ENCODE measurements around the gene GNPTG. TPM values are rescaled to one million over a fixed set of nuclear protein-coding genes. Genes with fewer than 3 reads are reported as not detected.

GNPTG gene
- total and polyA plus RNA-seq, 9 donors: 37.6 to 46.8 (median 40.3) TPM

DNA sequence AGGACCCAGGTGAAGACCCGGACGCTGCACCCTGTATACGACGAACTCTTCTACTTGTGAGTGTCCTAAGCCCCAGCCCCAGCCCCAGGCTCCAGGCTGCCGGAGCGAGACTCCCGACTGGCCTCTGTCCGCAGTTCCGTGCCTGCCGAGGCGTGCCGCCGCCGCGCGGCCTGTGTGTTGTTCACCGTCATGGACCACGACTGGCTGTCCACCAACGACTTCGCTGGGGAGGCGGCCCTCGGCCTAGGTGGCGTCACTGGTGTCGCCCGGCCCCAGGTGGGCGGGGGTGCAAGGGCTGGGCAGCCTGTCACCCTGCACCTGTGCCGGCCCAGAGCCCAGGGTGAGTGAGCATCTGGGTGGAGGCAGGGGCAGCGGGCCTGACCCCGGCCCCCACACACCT lies 3.8 kb upstream of the GNPTG start:
- Histone ChIP-seq H3K9me3 (replicated peaks; ENCODE audit: control insufficient read depth, low read depth, low read length) (no peaks in the 10 kb centered on the region), H3K27ac (ENCODE audit: low read length) (no peak overlapping the region), H3K27me3 (ENCODE audit: control insufficient read depth, insufficient read depth, low read length) (no peaks in the 10 kb centered on the region), H3K4me3 (ENCODE audit: low read length) (no peak overlapping the region), H3K4me1 (ENCODE audit: control insufficient read depth, insufficient read depth, low read length) (peaks cover 17% of the 10 kb centered on the region), H3K36me3 (ENCODE audit: control insufficient read depth, insufficient read depth, low read length) (peaks cover 34% of the 10 kb centered on the region)
- WGBS (ENCODE audit: insufficient coverage): 86% methylated on average over 29 of the region's 29 CpGs
- DNase-seq: no peak

DNA sequence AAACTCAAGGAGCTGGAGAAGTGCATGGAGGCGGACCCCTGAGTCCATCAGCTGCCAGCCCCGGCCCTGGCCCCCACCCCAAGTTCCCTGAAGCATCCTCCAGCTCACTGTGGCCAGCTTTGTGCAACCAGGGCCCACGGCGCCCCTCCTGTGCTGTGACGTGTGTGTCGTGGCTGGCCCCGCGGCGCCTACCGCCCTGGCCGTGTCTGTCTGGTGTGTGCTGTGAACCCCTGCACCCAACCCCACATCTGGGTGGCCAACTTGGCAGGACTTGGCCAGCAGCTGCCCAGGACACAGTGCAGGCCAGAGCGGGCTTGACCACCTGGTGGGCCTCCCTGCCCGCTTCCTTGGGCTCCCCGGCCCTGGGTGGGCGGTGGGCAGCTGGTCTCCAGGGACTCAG lies 3.3 kb upstream of the GNPTG start:
- Histone ChIP-seq H3K4me1 (ENCODE audit: control insufficient read depth, insufficient read depth, low read length) (peaks cover 18% of the 10 kb centered on the region), H3K27ac (ENCODE audit: low read length) (no peak overlapping the region), H3K9me3 (replicated peaks; ENCODE audit: control insufficient read depth, low read depth, low read length) (no peaks in the 10 kb centered on the region), H3K36me3 (ENCODE audit: control insufficient read depth, insufficient read depth, low read length) (peaks cover 34% of the 10 kb centered on the region), H3K27me3 (ENCODE audit: control insufficient read depth, insufficient read depth, low read length) (no peaks in the 10 kb centered on the region), H3K4me3 (ENCODE audit: low read length) (no peak overlapping the region)
- no peak for DNase-seq
- WGBS (ENCODE audit: insufficient coverage): 90% methylated on average over 14 of the region's 15 CpGs

DNA sequence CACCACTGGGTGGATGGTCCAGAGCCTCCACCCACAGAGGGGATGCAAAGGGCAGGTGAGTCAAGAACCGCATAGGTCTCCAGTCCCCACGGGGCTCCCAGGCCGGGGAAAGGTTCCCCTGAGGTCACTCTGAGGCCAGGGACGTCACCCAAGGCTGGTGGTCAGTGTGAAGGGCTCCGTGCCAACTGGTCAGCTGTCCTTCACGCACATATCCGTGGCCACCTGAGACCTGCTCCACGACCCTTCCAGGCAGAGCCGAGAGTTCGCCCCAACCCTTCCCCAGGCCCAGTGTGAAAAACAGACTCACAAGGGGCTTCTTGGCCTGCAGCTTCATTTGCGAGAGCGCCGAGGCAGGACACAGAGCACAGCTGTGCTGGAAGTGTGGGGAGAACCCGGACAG lies 2.8 kb upstream of the GNPTG start:
- peaks cover 19% of the 10 kb centered on the region for H3K4me1 ChIP-seq (ENCODE audit: control insufficient read depth, insufficient read depth, low read length)

DNA sequence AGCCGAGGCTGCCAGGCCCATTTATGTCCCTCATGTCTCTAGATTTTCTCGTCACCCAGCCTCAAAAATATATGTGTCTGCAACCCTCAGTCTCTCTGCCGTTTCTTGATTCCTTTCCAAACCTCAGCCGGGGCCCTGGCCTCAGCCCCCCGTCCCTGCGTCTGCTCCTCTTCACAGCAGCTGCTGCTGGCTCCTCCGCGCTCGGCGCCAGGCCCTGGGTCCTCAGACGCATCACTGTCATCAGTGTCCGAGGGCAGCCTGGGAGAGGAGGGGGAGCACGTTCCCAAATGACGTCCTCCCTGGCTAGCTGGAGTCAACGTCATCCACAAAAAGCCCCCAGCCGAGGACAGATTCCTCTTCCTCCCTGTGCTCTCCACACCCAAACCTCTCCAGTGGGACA lies 2.4 kb upstream of the GNPTG start:
- 80% methylated on average over 12 of the region's 16 CpGs for WGBS (ENCODE audit: insufficient coverage)
- no peak for DNase-seq
- no peak overlapping the region for H3K27ac ChIP-seq (ENCODE audit: low read length)
- peaks cover 34% of the 10 kb centered on the region for H3K36me3 ChIP-seq (ENCODE audit: control insufficient read depth, insufficient read depth, low read length)
- H3K4me3 ChIP-seq (ENCODE audit: low read length): no peak overlapping the region
- no peaks in the 10 kb centered on the region for H3K9me3 ChIP-seq (replicated peaks; ENCODE audit: control insufficient read depth, low read depth, low read length)
- H3K27me3 ChIP-seq (ENCODE audit: control insufficient read depth, insufficient read depth, low read length): no peaks in the 10 kb centered on the region
- peaks cover 19% of the 10 kb centered on the region for H3K4me1 ChIP-seq (ENCODE audit: control insufficient read depth, insufficient read depth, low read length)

More for the DNA sequence above, 2.8 kb upstream of the GNPTG start:
- Histone ChIP-seq H3K27me3 (ENCODE audit: control insufficient read depth, insufficient read depth, low read length) (no peaks in the 10 kb centered on the region), H3K9me3 (replicated peaks; ENCODE audit: control insufficient read depth, low read depth, low read length) (no peaks in the 10 kb centered on the region), H3K4me3 (ENCODE audit: low read length) (no peak overlapping the region), H3K27ac (ENCODE audit: low read length) (no peak overlapping the region), H3K36me3 (ENCODE audit: control insufficient read depth, insufficient read depth, low read length) (peaks cover 34% of the 10 kb centered on the region)
- 77% methylated on average over 12 of the region's 14 CpGs for WGBS (ENCODE audit: insufficient coverage)
- DNase-seq: no peak

DNA sequence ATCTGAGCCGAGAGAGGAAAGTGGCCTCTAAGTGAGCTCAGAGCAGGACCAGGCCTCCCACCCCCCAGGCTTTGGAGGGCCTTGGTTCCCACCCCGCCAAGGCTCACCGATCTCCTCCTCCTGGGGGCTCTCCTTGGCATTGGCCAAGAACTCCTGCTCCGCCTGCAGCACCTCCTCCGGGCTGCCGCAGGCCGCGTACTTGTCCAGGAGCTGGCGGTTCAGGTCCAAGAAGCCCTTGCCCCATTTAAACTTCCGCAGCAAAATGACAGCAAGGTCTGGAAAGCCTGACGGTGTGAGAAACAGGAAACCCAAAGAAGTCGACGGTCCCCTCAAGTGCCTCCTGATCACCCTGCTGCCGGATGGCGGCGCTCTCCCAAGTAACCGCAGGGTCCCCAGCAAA lies 1.8 kb upstream of the GNPTG start:
- no peak overlapping the region for H3K27ac ChIP-seq (ENCODE audit: low read length)
- H3K9me3 ChIP-seq (replicated peaks; ENCODE audit: control insufficient read depth, low read depth, low read length): no peaks in the 10 kb centered on the region
- H3K36me3 ChIP-seq (ENCODE audit: control insufficient read depth, insufficient read depth, low read length): peaks cover 34% of the 10 kb centered on the region
- no peak for DNase-seq
- no peaks in the 10 kb centered on the region for H3K27me3 ChIP-seq (ENCODE audit: control insufficient read depth, insufficient read depth, low read length)
- no peak overlapping the region for H3K4me3 ChIP-seq (ENCODE audit: low read length)
- peaks cover 19% of the 10 kb centered on the region for H3K4me1 ChIP-seq (ENCODE audit: control insufficient read depth, insufficient read depth, low read length)
- 89% methylated on average over 17 of the region's 17 CpGs for WGBS (ENCODE audit: insufficient coverage)

DNA sequence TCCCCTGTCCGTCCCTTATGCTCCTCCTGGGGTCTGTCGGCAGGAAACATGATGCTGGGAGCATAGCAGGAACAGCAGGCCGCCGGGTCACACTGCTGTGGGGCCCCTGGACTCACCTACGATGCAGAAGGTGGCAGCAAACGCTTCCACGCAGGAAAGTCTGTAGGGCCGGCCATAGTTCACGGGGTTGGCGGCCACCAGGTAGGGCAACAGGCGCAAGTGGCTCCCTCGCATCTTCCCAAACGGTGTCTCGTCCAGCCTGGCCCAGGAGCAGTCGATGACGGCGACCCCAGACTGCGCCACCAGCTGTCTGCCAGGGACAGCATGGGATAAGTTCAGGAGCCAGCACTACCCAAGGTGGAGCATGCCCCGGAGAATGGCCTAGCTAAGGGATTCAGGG lies 1.0 kb upstream of the GNPTG start:
- H3K36me3 ChIP-seq (ENCODE audit: control insufficient read depth, insufficient read depth, low read length): peaks cover 34% of the 10 kb centered on the region
- no peak overlapping the region for H3K27ac ChIP-seq (ENCODE audit: low read length)
- no peaks in the 10 kb centered on the region for H3K9me3 ChIP-seq (replicated peaks; ENCODE audit: control insufficient read depth, low read depth, low read length)
- 83% methylated on average over 19 of the region's 19 CpGs for WGBS (ENCODE audit: insufficient coverage)
- peak overlapping the region; percentile 90 for H3K4me3 ChIP-seq (ENCODE audit: low read length)
- peaks cover 19% of the 10 kb centered on the region for H3K4me1 ChIP-seq (ENCODE audit: control insufficient read depth, insufficient read depth, low read length)
- no peak for DNase-seq
- H3K27me3 ChIP-seq (ENCODE audit: control insufficient read depth, insufficient read depth, low read length): no peaks in the 10 kb centered on the region

DNA sequence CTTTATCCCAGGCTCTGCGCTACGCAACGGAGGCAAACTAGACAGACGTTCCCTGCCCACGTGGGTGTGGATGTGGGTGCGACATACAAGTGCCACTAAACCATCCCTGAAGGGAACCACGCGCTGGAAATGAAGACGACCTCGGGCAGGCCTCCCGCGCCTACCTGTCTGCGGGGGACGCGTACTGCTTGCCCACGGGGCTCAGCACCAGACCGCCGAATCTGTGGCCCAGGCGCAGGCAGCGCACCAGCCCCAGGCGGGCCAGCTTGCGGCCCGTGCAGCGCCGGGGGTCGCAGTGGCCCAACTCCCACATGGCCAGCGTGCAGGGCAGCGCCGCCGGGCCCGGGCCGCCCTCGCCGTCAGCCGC lies 533 bp upstream of the GNPTG start:
- Histone ChIP-seq H3K27me3 (ENCODE audit: control insufficient read depth, insufficient read depth, low read length) (no peaks in the 10 kb centered on the region), H3K27ac (ENCODE audit: low read length) (no peak overlapping the region), H3K9me3 (replicated peaks; ENCODE audit: control insufficient read depth, low read depth, low read length) (no peaks in the 10 kb centered on the region), H3K4me3 (ENCODE audit: low read length) (peak overlapping the region; percentile 90), H3K36me3 (ENCODE audit: control insufficient read depth, insufficient read depth, low read length) (peaks cover 34% of the 10 kb centered on the region), H3K4me1 (ENCODE audit: control insufficient read depth, insufficient read depth, low read length) (peaks cover 19% of the 10 kb centered on the region)
- DNase-seq: no peak
- under 1% methylated on average over 29 of the region's 35 CpGs for WGBS (ENCODE audit: insufficient coverage)

DNA sequence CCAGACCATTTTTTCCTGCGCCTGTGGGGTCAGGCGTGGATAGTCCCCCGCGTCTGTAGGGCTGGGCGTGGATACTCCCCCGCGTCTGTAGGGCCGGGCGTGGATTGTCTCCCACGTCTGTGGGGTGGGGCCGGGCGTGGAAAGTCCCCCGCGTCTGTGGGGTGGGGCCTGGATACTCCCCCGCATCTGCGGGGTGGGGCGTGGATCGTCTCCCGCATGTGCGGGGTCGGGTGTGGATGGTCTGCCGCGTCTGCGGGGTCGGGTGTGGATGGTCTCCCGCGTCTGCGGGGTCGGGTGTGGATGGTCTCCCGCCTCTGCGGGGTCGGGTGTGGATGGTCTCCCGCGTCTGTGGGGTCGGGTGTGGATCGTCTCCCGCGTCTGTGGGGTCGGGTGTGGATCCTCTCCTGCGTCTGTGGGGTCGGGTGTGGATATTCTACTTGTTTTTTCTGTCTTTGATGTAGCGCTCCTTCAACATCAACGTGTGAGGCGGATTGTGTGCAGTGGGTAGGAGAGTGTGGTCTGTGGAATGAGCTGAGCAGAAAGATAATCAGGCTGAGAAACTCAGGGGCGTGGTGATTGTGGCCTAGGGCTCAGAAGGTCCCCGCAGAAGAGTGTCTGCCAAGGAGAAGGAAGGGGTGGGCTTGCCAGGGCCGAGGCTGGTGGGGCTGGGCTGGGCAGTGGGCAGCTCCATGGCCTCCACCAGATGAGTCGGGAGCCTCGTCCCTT lies 3.2 kb downstream of the GNPTG start:
- H3K27me3 ChIP-seq (ENCODE audit: control insufficient read depth, insufficient read depth, low read length): no peaks in the 10 kb centered on the region
- H3K4me3 ChIP-seq (ENCODE audit: low read length): no peak overlapping the region
- WGBS (ENCODE audit: insufficient coverage): 86% methylated on average over 41 of the region's 49 CpGs
- H3K9me3 ChIP-seq (replicated peaks; ENCODE audit: control insufficient read depth, low read depth, low read length): no peaks in the 10 kb centered on the region
- no peak for DNase-seq
- H3K27ac ChIP-seq (ENCODE audit: low read length): no peak overlapping the region
- H3K4me1 ChIP-seq (ENCODE audit: control insufficient read depth, insufficient read depth, low read length): peaks cover 19% of the 10 kb centered on the region
- H3K36me3 ChIP-seq (ENCODE audit: control insufficient read depth, insufficient read depth, low read length): peaks cover 9% of the 10 kb centered on the region

DNA sequence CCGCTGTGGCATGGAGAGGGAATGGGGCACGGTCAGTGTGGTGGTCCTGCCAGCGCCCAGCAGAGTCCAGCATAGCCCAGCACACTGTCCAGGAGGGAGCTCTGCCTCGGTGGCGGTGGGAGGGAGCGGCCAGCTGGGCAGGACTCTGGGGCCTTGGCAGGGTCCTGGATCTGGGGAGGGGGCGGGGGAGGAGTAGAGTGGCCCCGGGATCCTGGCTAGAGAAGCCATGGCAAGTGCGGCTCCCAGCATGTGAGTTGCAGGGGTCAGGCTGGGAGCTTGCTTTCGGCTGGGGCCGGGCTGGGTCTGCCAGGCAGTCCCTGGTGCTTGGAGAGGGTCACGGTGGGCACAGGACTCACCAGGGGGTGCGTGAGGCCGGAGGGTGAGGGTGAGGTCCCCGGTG lies 3.9 kb downstream of the GNPTG start:
- H3K4me3 ChIP-seq (ENCODE audit: low read length): no peak overlapping the region
- H3K27ac ChIP-seq (ENCODE audit: low read length): no peak overlapping the region

DNA sequence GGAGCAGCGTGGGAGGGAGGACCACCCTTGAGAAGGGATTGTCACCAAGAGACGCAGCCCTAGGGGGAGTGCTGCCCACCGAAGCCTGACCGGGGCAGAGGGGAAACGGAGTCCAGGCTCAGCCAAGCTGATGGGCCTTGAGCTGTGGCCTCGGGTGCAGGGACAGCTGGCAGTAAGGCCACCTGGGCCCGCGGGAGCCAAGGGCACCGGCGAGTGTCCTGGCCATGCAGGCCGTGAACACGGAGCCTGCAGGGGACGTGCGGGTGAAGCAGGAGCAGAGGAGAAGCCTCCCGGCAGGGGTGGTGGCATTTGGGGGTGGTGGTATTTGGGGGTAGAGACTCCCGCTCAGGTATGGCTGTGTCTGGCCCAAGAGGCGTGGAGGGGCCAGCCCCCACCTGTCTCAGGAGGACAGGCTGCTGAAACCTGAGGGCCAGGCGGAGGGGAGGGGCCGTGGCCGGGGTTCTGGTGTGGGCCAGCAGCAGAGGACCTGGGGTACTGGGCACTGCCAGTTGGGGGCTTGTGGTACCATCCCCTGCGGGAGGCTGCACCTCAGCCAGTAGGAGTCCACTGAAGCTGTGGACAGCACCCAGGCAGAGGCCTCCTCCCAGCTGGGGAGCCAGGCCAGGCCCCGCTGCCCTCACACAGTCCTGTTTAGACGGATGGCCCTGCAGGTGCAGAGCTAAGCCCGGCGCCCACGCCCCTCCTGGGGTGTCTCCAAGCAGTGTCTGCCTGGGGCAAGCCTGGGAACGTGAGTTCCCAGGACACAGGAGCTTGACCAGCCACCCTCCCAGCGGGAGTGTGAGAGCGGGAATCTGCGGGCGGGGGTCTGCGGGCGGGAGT lies 4.5 kb downstream of the GNPTG start:
- Histone ChIP-seq H3K4me1 (ENCODE audit: control insufficient read depth, insufficient read depth, low read length) (peaks cover 8% of the 10 kb centered on the region), H3K36me3 (ENCODE audit: control insufficient read depth, insufficient read depth, low read length) (peaks cover 9% of the 10 kb centered on the region), H3K27me3 (ENCODE audit: control insufficient read depth, insufficient read depth, low read length) (no peaks in the 10 kb centered on the region), H3K27ac (ENCODE audit: low read length) (no peak overlapping the region), H3K9me3 (replicated peaks; ENCODE audit: control insufficient read depth, low read depth, low read length) (no peaks in the 10 kb centered on the region), H3K4me3 (ENCODE audit: low read length) (no peak overlapping the region)
- DNase-seq: no peak
- 78% methylated on average over 26 of the region's 33 CpGs for WGBS (ENCODE audit: insufficient coverage)

More for the DNA sequence above, 3.9 kb downstream of the GNPTG start:
- Histone ChIP-seq H3K27me3 (ENCODE audit: control insufficient read depth, insufficient read depth, low read length) (no peaks in the 10 kb centered on the region), H3K36me3 (ENCODE audit: control insufficient read depth, insufficient read depth, low read length) (peaks cover 4% of the 10 kb centered on the region), H3K4me1 (ENCODE audit: control insufficient read depth, insufficient read depth, low read length) (peaks cover 14% of the 10 kb centered on the region), H3K9me3 (replicated peaks; ENCODE audit: control insufficient read depth, low read depth, low read length) (no peaks in the 10 kb centered on the region)
- DNase-seq: no peak
- 83% methylated on average over 12 of the region's 15 CpGs for WGBS (ENCODE audit: insufficient coverage)

All from muscle of leg (tissue), 11 donors.